Hepatocyte (in vitro differentiated cells): ENCODE data around the gene TRPC4AP. TPM values are rescaled to one million over a fixed set of nuclear protein-coding genes. Genes with fewer than 3 reads are reported as not detected.

Experiments used
- DNase-seq: peaks from one replicate; pipeline ENCODE4 v3.0.0-alpha.2; 2016; ENCODE audit warnings: low spot score
- H2AFZ ChIP-seq: fragments of 200-600 bp; sonication (generic); 2 replicates; pipeline ENCODE4 v1.6.0; 2016; ENCODE audit warnings: antibody characterized with exemption, mild to moderate bottlenecking
- H3K27ac ChIP-seq: fragments of 200-600 bp; sonication (generic); 2 replicates; pipeline ENCODE4 v1.5.1; 2016; ENCODE audit warnings: mild to moderate bottlenecking
- H3K27me3 ChIP-seq: fragments of 200-600 bp; sonication (generic); 2 replicates; pipeline ENCODE4 v1.6.1; 2016
- H3K36me3 ChIP-seq: fragments of 200-600 bp; sonication (generic); replicated peaks from 2 replicates; pipeline ENCODE4 v1.5.1; 2016; ENCODE audit warnings: low read depth; ENCODE audit not compliant: insufficient read depth
- H3K4me1 ChIP-seq: fragments of 200-600 bp; sonication (generic); 2 replicates; pipeline ENCODE4 v1.5.1; 2016; ENCODE audit warnings: mild to moderate bottlenecking, moderate library complexity; ENCODE audit not compliant: insufficient read depth
- H3K4me2 ChIP-seq: fragments of 200-600 bp; sonication (generic); 2 replicates; pipeline ENCODE4 v1.6.0; 2016
- H3K4me3 ChIP-seq: fragments of 200-600 bp; sonication (generic); 2 replicates; pipeline ENCODE4 v1.5.1; 2016; ENCODE audit warnings: mild to moderate bottlenecking
- H3K79me2 ChIP-seq: fragments of 200-600 bp; sonication (generic); 2 replicates; pipeline ENCODE4 v1.6.0; 2017; ENCODE audit warnings: mild to moderate bottlenecking
- H3K9me2 ChIP-seq: fragments of 200-600 bp; sonication (generic); replicated peaks from 2 replicates; pipeline ENCODE4 v1.6.0; 2017; ENCODE audit warnings: mild to moderate bottlenecking; ENCODE audit not compliant: insufficient read depth
- H3K9me3 ChIP-seq: fragments of 200-600 bp; sonication (generic); 2 replicates; pipeline ENCODE4 v1.5.1; 2016; ENCODE audit warnings: low read depth, mild to moderate bottlenecking
- H4K20me1 ChIP-seq: fragments of 200-600 bp; sonication (generic); 2 replicates; pipeline ENCODE4 v1.6.0; 2016; ENCODE audit warnings: mild to moderate bottlenecking; ENCODE audit not compliant: insufficient read depth, poor library complexity, severe bottlenecking
- EZH2 ChIP-seq: fragments of 200-600 bp; sonication (generic); IDR thresholded peaks from 2 replicates; pipeline ENCODE4 v1.6.1; 2016; ENCODE audit warnings: antibody characterized with exemption, mild to moderate bottlenecking, borderline replicate concordance
- EZH2phosphoT487 ChIP-seq: fragments of 200-600 bp; sonication (generic); IDR thresholded peaks from one replicate; pipeline ENCODE4 v1.6.1; 2018; ENCODE audit warnings: antibody characterized with exemption, mild to moderate bottlenecking, low read depth, moderate library complexity; ENCODE audit not compliant: unreplicated experiment, severe bottlenecking
- WGBS: methylation state at CpG from one replicate; pipeline ENCODE4 v1.1.6; 2016; ENCODE audit warnings: low lambda C conversion rate; ENCODE audit errors: missing lambda C conversion rate; 5-methylcytosine and 5-hydroxymethylcytosine counted together
- polyA plus RNA-seq: library from polyadenylated mRNA; unstranded; fragments of >200 nt; fragmentation: Nextera tagmentation; extraction: Ambion mirVana; gene quantifications from 2 replicates; pipeline ENCODE4 v1.2.1, GENCODE V29; 2016
- total RNA-seq: library from RNA; depleted of rRNA; stranded (reverse); fragments of >200 nt; gene quantifications from 2 replicates; pipeline ENCODE4 v1.2.3, GENCODE V29; 2014
- TF ChIP-seq, protein P1 (sequence below): fragments of 200-600 bp; sonication (generic); IDR thresholded peaks from 2 replicates; pipeline ENCODE4 v1.5.1; 2016; ENCODE audit warnings: antibody characterized with exemption, mild to moderate bottlenecking; ENCODE audit not compliant: poor library complexity

TRPC4AP gene
- total and polyA plus RNA-seq, 2 experiments from 2014 or later: 88.6 to 94.9 TPM

DNA sequence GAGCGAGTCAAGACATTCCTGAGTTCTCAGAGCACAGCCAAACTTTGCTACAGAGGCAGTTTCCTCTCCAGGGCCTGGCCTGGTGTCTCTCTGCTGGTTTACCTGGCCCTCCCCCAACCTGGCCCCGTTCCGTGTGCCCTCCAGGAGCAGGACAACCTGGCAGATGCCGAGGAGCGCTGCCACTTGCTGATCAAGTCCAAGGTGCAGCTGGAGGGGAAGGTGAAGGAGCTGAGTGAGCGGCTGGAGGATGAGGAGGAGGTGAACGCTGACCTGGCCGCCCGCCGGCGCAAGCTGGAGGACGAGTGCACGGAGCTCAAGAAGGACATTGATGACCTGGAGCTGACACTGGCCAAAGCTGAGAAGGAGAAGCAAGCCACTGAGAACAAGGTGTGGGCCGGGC, 97.4 kb downstream of the TRPC4AP start:
- H3K27me3 ChIP-seq: no peaks in the 10 kb centered on the region
- no peak overlapping the region for H2AFZ ChIP-seq
- H3K4me2 ChIP-seq: no peak overlapping the region
- H3K4me3 ChIP-seq: no peak overlapping the region
- H3K27ac ChIP-seq: no peak overlapping the region
- no peaks in the 10 kb centered on the region for H3K9me3 ChIP-seq
- no peaks in the 10 kb centered on the region for H3K79me2 ChIP-seq
- WGBS: 97% methylated on average over 14 of the region's 14 CpGs
- H3K9me2 ChIP-seq: no peaks in the 10 kb centered on the region
- no peaks in the 10 kb centered on the region for H4K20me1 ChIP-seq
- TF ChIP-seq, protein P1, sequence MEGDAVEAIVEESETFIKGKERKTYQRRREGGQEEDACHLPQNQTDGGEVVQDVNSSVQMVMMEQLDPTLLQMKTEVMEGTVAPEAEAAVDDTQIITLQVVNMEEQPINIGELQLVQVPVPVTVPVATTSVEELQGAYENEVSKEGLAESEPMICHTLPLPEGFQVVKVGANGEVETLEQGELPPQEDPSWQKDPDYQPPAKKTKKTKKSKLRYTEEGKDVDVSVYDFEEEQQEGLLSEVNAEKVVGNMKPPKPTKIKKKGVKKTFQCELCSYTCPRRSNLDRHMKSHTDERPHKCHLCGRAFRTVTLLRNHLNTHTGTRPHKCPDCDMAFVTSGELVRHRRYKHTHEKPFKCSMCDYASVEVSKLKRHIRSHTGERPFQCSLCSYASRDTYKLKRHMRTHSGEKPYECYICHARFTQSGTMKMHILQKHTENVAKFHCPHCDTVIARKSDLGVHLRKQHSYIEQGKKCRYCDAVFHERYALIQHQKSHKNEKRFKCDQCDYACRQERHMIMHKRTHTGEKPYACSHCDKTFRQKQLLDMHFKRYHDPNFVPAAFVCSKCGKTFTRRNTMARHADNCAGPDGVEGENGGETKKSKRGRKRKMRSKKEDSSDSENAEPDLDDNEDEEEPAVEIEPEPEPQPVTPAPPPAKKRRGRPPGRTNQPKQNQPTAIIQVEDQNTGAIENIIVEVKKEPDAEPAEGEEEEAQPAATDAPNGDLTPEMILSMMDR: no peak
- TF ChIP-seq EZH2 (no peak), EZH2phosphoT487 (no peak)
- DNase-seq: no peak
- H3K4me1 ChIP-seq: no peaks in the 10 kb centered on the region
- H3K36me3 ChIP-seq: no peaks in the 10 kb centered on the region

- Histone ChIP-seq H3K4me2 (no peak overlapping the region), H3K79me2 (no peaks in the 10 kb centered on the region), H4K20me1 (no peaks in the 10 kb centered on the region), H3K9me2 (no peaks in the 10 kb centered on the region), H3K4me1 (no peaks in the 10 kb centered on the region), H3K27me3 (no peaks in the 10 kb centered on the region), H3K27ac (no peak overlapping the region), H3K36me3 (no peaks in the 10 kb centered on the region), H3K9me3 (no peaks in the 10 kb centered on the region), H2AFZ (no peak overlapping the region), H3K4me3 (no peak overlapping the region)
- WGBS: 93% methylated on average over 14 of the region's 14 CpGs
- TF ChIP-seq EZH2 (no peak), EZH2phosphoT487 (no peak)
- TF ChIP-seq, protein P1: no peak
- DNase-seq: no peak
Observed at GRCh38 chr20:34994509-34995131, 98.0 kb downstream of the TRPC4AP start.

DNA sequence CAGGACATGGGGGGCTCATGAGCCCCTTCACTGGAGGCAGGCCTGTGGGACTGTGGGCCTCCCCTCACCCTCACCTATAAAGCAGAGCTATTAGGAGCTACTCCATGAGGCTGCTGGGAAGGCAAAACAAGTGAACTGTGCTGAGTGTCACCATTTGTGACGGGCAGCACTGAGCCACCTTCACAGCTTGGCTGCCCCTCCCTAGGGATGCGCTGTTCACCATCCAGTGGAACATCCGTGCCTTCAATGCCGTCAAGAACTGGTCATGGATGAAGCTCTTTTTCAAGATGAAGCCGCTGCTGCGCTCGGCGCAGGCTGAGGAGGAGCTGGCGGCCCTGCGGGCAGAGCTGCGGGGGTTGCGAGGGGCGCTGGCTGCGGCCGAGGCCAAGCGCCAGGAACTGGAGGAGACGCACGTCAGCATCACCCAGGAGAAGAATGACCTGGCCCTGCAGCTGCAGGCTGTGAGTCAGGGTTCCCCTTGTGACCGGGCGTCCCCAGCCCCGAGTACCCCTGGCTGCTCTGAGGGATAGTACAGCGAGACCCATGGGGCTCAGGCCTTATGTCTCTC, 98.6 kb downstream of the TRPC4AP start:
- H3K79me2 ChIP-seq: no peaks in the 10 kb centered on the region
- DNase-seq: no peak
- H2AFZ ChIP-seq: no peak overlapping the region
- H3K9me3 ChIP-seq: no peaks in the 10 kb centered on the region
- no peaks in the 10 kb centered on the region for H3K27me3 ChIP-seq
- no peaks in the 10 kb centered on the region for H3K36me3 ChIP-seq
- H4K20me1 ChIP-seq: no peaks in the 10 kb centered on the region
- H3K4me2 ChIP-seq: no peak overlapping the region
- 97% methylated on average over 22 of the region's 22 CpGs for WGBS
- TF ChIP-seq, protein P1: no peak
- TF ChIP-seq EZH2phosphoT487: no peak
- H3K4me3 ChIP-seq: no peak overlapping the region
- H3K9me2 ChIP-seq: no peaks in the 10 kb centered on the region
- no peaks in the 10 kb centered on the region for H3K4me1 ChIP-seq
- no peak overlapping the region for H3K27ac ChIP-seq
